ENCODE data around the gene SPACDR. TPM values are rescaled to one million over a fixed set of nuclear protein-coding genes. Genes with fewer than 3 reads are reported as not detected.

SPACDR gene
- total RNA-seq, 1 donor from 2014 or later: 1.4 TPM

GRCh38 chr7:100435401-100436304 lies 28.4 kb downstream of the SPACDR start:
- H3K36me3 Mint-ChIP-seq (ENCODE audit: low read depth): peaks cover 22% of the 10 kb centered on the region
- H3K9me3 Mint-ChIP-seq: no peaks in the 10 kb centered on the region
- peak overlapping the region; percentile 99 for H3K4me3 Mint-ChIP-seq
- DNase-seq (ENCODE audit: low read depth, low spot score): no peak
- peaks cover 10% of the 10 kb centered on the region for H3K27me3 Mint-ChIP-seq (ENCODE audit: low read depth)
- no peak for TF ChIP-seq CTCF (conservative IDR thresholded peaks at IDR 0.05)
- H3K27ac Mint-ChIP-seq (ENCODE audit: unreplicated experiment): no peak overlapping the region
- H3K4me1 Mint-ChIP-seq: peaks cover 39% of the 10 kb centered on the region

- Mint-ChIP-seq H3K4me1 (peaks cover 44% of the 10 kb centered on the region), H3K9me3 (no peaks in the 10 kb centered on the region), H3K36me3 (ENCODE audit: low read depth) (peaks cover 23% of the 10 kb centered on the region), H3K4me3 (peak overlapping the region; percentile 94), H3K27ac (ENCODE audit: unreplicated experiment) (no peak overlapping the region), H3K27me3 (ENCODE audit: low read depth) (peaks cover 12% of the 10 kb centered on the region)
- TF ChIP-seq CTCF (conservative IDR thresholded peaks at IDR 0.05): no peak
- no peak for DNase-seq (ENCODE audit: low read depth, low spot score)
These were observed 29.5 kb downstream of the SPACDR start for GRCh38 chr7:100434297-100435144.

GRCh38 chr7:100433592-100434296 lies 30.3 kb downstream of the SPACDR start:
- H3K4me1 Mint-ChIP-seq: peaks cover 52% of the 10 kb centered on the region
- no peaks in the 10 kb centered on the region for H3K9me3 Mint-ChIP-seq
- no peak for TF ChIP-seq CTCF (conservative IDR thresholded peaks at IDR 0.05)
- H3K36me3 Mint-ChIP-seq (ENCODE audit: low read depth): peaks cover 27% of the 10 kb centered on the region
- no peak overlapping the region for H3K27ac Mint-ChIP-seq (ENCODE audit: unreplicated experiment)
- DNase-seq (ENCODE audit: low read depth, low spot score): no peak
- H3K27me3 Mint-ChIP-seq (ENCODE audit: low read depth): peaks cover 20% of the 10 kb centered on the region
- peak overlapping the region; percentile 94 for H3K4me3 Mint-ChIP-seq

GRCh38 chr7:100433276-100433591 lies 30.8 kb downstream of the SPACDR start:
- TF ChIP-seq CTCF (conservative IDR thresholded peaks at IDR 0.05): no peak
- H3K4me3 Mint-ChIP-seq: peak overlapping the region; percentile 94
- no peaks in the 10 kb centered on the region for H3K9me3 Mint-ChIP-seq

GRCh38 chr7:100432621-100433275 lies 31.3 kb downstream of the SPACDR start:
- Mint-ChIP-seq H3K27me3 (ENCODE audit: low read depth) (peaks cover 27% of the 10 kb centered on the region), H3K9me3 (no peaks in the 10 kb centered on the region), H3K27ac (ENCODE audit: unreplicated experiment) (no peak overlapping the region), H3K36me3 (ENCODE audit: low read depth) (peaks cover 27% of the 10 kb centered on the region), H3K4me1 (peaks cover 60% of the 10 kb centered on the region), H3K4me3 (peak overlapping the region; percentile 94)
- no peak for TF ChIP-seq CTCF (conservative IDR thresholded peaks at IDR 0.05)
- DNase-seq (ENCODE audit: low read depth, low spot score): no peak

More at GRCh38 chr7:100433276-100433591, 30.8 kb downstream of the SPACDR start:
- no peak for DNase-seq (ENCODE audit: low read depth, low spot score)
- Mint-ChIP-seq H3K27me3 (ENCODE audit: low read depth) (peaks cover 25% of the 10 kb centered on the region), H3K36me3 (ENCODE audit: low read depth) (peaks cover 27% of the 10 kb centered on the region), H3K27ac (ENCODE audit: unreplicated experiment) (no peak overlapping the region), H3K4me1 (peaks cover 57% of the 10 kb centered on the region)
